Measurements from ENCODE around the gene GALK1. TPM values are rescaled to one million over a fixed set of nuclear protein-coding genes. Genes with fewer than 3 reads are reported as not detected.
"Not testable (repeated sequence)": the region's sequence is repeated elsewhere in the genome, so short reads cannot be mapped to it uniquely, and the experiment has no call there.

GALK1 gene
- total RNA-seq, 1 donor from 2014 or later: 31.6 TPM

DNA sequence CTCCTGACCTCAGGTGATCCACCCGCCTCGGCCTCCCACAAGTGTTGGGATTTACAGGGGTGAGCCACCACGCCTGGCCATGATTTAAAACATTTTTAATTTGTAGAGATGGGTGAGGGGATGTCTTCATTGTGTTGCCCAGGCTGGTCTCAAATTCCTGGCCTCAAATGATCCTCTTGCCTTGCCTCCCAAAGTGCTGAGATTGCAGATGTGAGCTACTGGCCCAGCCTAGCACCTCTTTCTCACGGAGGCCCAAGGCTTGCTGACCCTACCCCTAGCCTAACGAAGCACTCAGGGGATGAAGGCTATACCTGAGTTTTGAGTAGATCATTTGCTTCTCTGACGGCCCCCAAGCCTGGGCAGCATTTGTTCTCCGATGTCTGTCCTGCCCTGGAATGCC is 46.2 kb upstream of the GALK1 start:
- DNase-seq (no peak), ATAC-seq (no peak)
- no peaks in the 10 kb centered on the region for H3K27me3 ChIP-seq
- intact Hi-C loops (cut with DNase I): no loop called here
- TF ChIP-seq CTCF (IDR thresholded peaks at IDR 0.05): no peak
- no peaks in the 10 kb centered on the region for H3K4me1 ChIP-seq
- H3K27ac ChIP-seq: no peak overlapping the region
- no peak overlapping the region for H3K4me3 ChIP-seq
- H3K36me3 ChIP-seq: peaks cover 61% of the 10 kb centered on the region
- H3K9me3 ChIP-seq: no peaks in the 10 kb centered on the region

DNA sequence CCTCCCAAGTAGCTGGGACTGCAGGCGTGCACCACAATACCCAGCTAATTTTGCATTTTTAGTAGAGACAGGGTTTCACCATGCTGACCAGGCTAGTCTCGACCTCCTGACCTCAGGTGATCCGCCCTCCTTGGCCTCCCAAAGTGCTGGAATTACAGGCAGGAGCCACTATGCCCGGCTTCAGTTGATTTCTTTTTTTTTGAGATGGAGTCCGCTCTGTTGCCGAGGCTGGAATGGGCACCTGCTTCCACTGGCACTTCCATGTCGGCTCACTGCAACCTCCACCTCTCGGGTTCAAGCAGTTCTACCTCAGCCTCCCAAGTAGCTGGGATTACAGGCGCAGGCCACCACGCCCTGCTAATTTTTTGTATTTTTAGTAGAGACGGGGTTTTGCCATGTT is 45.8 kb upstream of the GALK1 start:
- H3K4me1 ChIP-seq; H3K4me3 ChIP-seq; ATAC-seq; H3K27ac ChIP-seq; intact Hi-C loops (cut with DNase I); DNase-seq; H3K27me3 ChIP-seq; H3K9me3 ChIP-seq: not testable (repeated sequence)
- H3K36me3 ChIP-seq: peaks cover 57% of the 10 kb centered on the region

- peaks cover 51% of the 10 kb centered on the region for H3K36me3 ChIP-seq
- H3K27ac ChIP-seq: no peak overlapping the region
- H3K27me3 ChIP-seq: no peaks in the 10 kb centered on the region
- intact Hi-C loops (cut with DNase I): no loop called here
- no peaks in the 10 kb centered on the region for H3K4me1 ChIP-seq
- no peak overlapping the region for H3K4me3 ChIP-seq
- TF ChIP-seq CTCF (IDR thresholded peaks at IDR 0.05): no peak
- H3K9me3 ChIP-seq: no peaks in the 10 kb centered on the region
- DNase-seq: no peak
- ATAC-seq: no peak
Measured at GRCh38 chr17:75810216-75810615, 45.2 kb upstream of the GALK1 start.

DNA sequence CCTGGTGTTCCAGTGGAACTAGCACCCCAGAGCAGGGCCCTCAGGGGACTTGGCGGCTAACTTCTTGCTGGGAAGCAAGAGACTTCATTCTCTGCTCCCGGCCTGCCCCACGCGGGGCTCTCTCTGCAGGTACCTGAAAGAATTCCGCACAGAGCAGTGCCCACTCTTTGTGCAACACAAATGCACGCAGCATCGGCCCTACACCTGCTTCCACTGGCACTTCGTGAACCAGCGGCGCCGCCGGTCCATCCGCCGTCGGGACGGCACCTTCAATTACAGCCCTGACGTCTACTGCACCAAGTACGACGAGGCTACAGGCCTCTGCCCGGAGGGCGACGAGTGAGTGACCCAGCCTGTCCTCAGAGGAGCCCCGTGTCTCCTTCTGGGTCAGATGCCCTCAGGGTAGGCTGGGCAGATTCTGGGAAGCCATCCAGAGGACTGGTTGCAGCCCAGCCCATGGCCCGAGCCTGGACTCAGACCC is 44.7 kb upstream of the GALK1 start:
- Histone ChIP-seq H3K27me3 (no peaks in the 10 kb centered on the region), H3K36me3 (peaks cover 46% of the 10 kb centered on the region), H3K4me3 (no peak overlapping the region), H3K4me1 (no peaks in the 10 kb centered on the region), H3K27ac (no peak overlapping the region), H3K9me3 (no peaks in the 10 kb centered on the region)
- TF ChIP-seq CTCF (IDR thresholded peaks at IDR 0.05): no peak
- DNase-seq: no peak
- intact Hi-C loops (cut with DNase I): no loop called here
- peak; percentile 8 for ATAC-seq

DNA sequence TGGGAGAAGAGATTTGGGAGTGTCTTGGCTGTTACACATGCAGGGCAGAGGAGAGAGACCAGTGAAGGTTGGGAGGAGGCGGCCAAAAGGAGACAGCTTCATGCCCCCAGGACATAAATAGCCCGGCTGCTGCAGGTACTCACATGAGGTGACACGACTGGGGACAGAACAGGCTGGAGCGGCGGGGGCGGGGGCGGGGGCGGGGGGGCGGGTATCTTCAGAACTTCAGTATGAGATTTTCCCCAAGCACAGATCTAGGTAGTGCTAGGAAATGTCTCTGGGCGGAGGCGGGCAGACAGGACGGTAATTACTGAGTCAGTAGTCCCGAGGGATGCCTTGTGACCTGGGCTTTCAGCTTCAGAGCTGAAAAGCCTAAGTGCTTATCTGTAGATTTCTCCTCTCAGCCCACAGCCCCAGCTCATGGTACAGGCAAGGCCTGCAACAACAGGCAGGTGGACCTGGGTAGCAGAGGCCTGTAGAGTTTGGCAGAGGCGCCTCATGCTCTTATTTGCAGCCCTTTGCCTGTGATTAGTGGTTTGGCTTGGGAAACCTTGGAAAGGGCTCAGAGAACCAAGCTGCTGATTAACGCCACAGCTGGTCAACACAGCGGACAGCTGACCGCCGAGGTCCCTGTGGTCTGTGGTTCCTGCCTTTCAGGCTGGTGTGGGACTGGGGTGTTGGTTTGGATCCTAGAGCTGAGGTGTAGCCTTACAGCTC is 44.1 kb upstream of the GALK1 start:
- ATAC-seq (no peak), DNase-seq (no peak)
- Histone ChIP-seq H3K9me3 (no peaks in the 10 kb centered on the region), H3K27ac (no peak overlapping the region), H3K4me1 (no peaks in the 10 kb centered on the region), H3K27me3 (no peaks in the 10 kb centered on the region), H3K4me3 (no peak overlapping the region), H3K36me3 (peaks cover 41% of the 10 kb centered on the region)
- no peak for TF ChIP-seq CTCF (IDR thresholded peaks at IDR 0.05)
- intact Hi-C loops (cut with DNase I): no loop called here

DNA sequence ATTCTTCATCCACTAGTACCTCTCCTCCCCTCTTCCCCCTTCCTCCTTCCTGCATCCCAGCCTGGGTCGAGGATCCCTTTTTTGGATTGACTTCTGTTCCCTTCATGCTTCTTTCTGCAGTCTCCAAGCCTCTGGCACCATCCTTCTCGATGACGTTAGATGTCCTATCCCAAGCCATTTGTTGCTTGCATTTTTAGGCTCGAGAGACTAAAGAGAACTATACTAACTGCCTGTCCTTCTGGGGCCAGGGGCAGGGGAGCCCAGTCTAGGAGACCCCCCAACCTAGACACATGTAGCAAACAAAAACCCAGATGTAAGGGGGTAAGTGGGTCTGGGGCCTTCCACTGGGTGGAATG is 43.5 kb upstream of the GALK1 start:
- H3K4me3 ChIP-seq: no peak overlapping the region
- ATAC-seq (no peak), DNase-seq (no peak)
- H3K36me3 ChIP-seq: peaks cover 36% of the 10 kb centered on the region
- no peak for TF ChIP-seq CTCF (IDR thresholded peaks at IDR 0.05)
- no peaks in the 10 kb centered on the region for H3K27me3 ChIP-seq
- intact Hi-C loops (cut with DNase I): no loop called here
- no peak overlapping the region for H3K27ac ChIP-seq
- no peaks in the 10 kb centered on the region for H3K4me1 ChIP-seq
- no peaks in the 10 kb centered on the region for H3K9me3 ChIP-seq
